Ovary (tissue), 9 donors: ENCODE results near the gene CNGA4. TPM values are rescaled to one million over a fixed set of nuclear protein-coding genes. Genes with fewer than 3 reads are reported as not detected.
"Not testable (repeated sequence)": the region's sequence is repeated elsewhere in the genome, so short reads cannot be mapped to it uniquely, and the experiment has no call there.

Experiments used
- DNase-seq, 5 donors: peaks; one replicate each; pipeline ENCODE4 v3.0.0-alpha.2; 2019 to 2020
- H3K27ac ChIP-seq, 2 donors: fragments of 200-600 bp; one replicate each; pipeline versions ENCODE4 v1.5.1 to v1.8.0; 2019 to 2022
- H3K27me3 ChIP-seq: fragments of 200-600 bp; one replicate; pipeline ENCODE4 v1.8.0; 2022
- H3K36me3 ChIP-seq: fragments of 200-600 bp; sonication (generic); one replicate; pipeline ENCODE4 v1.5.1; 2019
- H3K4me1 ChIP-seq: one replicate; pipeline ENCODE4 v1.8.1; 2013; ENCODE audit warnings: mild to moderate bottlenecking, moderate library complexity; ENCODE audit not compliant: insufficient read depth
- H3K4me3 ChIP-seq: fragments of 200-600 bp; sonication (generic); one replicate; pipeline ENCODE4 v1.5.1; 2017
- H3K9me3 ChIP-seq, 2 donors: fragments of 200-600 bp in 1 of 2; sonication (generic) in 1 of 2; one replicate each; pipeline versions ENCODE4 v1.5.1 to v1.8.1; 2013 to 2019; ENCODE audit warnings: mild to moderate bottlenecking in 1 of 2, moderate library complexity in 1 of 2
- EP300 ChIP-seq: sonication (generic); formaldehyde crosslinking; IDR thresholded peaks from one replicate; pipeline ENCODE4 v1.6.1; 2017; ENCODE audit warnings: antibody characterized with exemption
- POLR2A ChIP-seq: fragments of 450-650 bp; IDR thresholded peaks from one replicate; pipeline ENCODE4 v1.6.1; 2017; ENCODE audit warnings: antibody characterized with exemption, mild to moderate bottlenecking, moderate library complexity
- WGBS, 3 donors: extraction: QIAGEN DNeasy Blood & Tissue Kit in 1 of 3; methylation state at CpG; one replicate each; pipeline versions ENCODE4 v1.1.5 to v1.1.7; 2013 to 2017; 5-methylcytosine and 5-hydroxymethylcytosine counted together
- intact Hi-C, 4 donors: fragments of 100-400 bp; cut with DNase I; formaldehyde crosslinking; loops; one replicate each; pipeline versions ENCODE4 v1.11.0 to v1.15.1; 2022 to 2023
- polyA plus RNA-seq, 2 donors: library from polyadenylated mRNA; stranded (reverse); fragments of 200-250 nt in 1 of 2; fragments of 350-450 nt in 1 of 2; fragmentation: Illumina TruSeq in 1 of 2; extraction: RNeasy Lipid Tissue Mini Kit (QIAGEN cat#74804) in 1 of 2; gene quantifications; one replicate each; pipeline ENCODE4 v1.2.3, GENCODE V29; 2013 to 2014
- total RNA-seq, 7 donors: library from RNA; depleted of rRNA in 2 of 7; stranded (reverse); fragments of >200 nt in 2 of 7; fragmentation: NEBNext Ultra II Directional in 3 of 7; extraction: Animal tissue kit (Norgen Biotek cat#: 25700) in 3 of 7; gene quantifications; one replicate each; pipeline versions ENCODE4 v1.1.0 to v1.2.4, GENCODE V29; 2016 to 2023
- TF ChIP-seq, protein P1 (sequence below), 3 donors: fragments of 450-650 bp in 2 of 3; fragments of 200-600 bp in 1 of 3; IDR thresholded peaks; one replicate each; pipeline versions ENCODE4 v1.5.1 to v1.8.0; 2016 to 2022; ENCODE audit warnings: antibody characterized with exemption in 3 of 3, mild to moderate bottlenecking in 1 of 3
- donor health status: DM: no; HTN: no; CAD: no; lungs with moderate emphysema.
- donor health status: DM: no; HTN: no; CAD: no.
- donor health status: Bipolar disorder and iron deficiency.
- donor health status: DM: yes; HTN: yes; CAD: no.
- donor health status: DM: no; HTN: no; CAD: no.
- donor health status: DM: yes; HTN: yes; CAD: no.

Gene CNGA4
- total and polyA plus RNA-seq, 9 donors = 0.10 to 2.9 (median 0.38) TPM

DNA sequence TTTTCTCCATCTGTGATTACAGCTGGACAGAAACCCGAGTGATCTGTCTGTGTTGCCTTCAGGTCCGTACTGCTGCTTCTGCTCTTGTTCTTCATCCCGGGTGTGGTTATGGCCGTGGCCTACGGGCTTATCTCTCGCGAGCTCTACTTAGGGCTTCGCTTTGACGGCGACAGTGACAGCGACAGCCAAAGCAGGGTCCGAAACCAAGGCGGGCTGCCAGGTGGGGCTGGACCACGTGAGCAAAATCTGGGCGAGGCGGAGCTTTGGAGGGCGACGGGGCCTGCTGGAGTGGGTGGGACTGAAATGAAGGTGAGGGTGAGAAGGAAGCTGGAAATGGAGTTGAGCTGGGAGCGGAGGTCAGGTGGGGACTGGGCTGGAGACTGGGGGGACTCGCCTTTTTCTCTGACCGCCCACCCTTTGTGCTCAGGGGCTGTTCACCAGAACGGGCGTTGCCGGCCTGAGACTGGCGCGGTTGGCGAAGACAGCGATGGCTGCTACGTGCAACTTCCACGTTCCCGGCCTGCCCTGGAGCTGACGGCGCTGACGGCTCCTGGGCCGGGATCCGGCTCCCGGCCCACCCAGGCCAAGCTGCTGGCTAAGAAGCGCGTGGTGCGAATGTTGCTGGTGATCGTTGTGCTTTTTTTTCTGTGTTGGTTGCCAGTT lies 31.8 kb downstream of the CNGA4 start:
- Histone ChIP-seq H3K9me3 (no peaks in the 10 kb centered on the region), H3K27ac (no peak overlapping the region), H3K4me3 (no peak overlapping the region), H3K27me3 (no peaks in the 10 kb centered on the region), H3K4me1 (peaks cover 2% of the 10 kb centered on the region), H3K36me3 (no peaks in the 10 kb centered on the region)
- intact Hi-C loops = no loop called here
- 82 to 91% (median 86%) methylated on average over 41 of the region's 41 CpGs for WGBS, 3 donors
- TF ChIP-seq, protein P1, sequence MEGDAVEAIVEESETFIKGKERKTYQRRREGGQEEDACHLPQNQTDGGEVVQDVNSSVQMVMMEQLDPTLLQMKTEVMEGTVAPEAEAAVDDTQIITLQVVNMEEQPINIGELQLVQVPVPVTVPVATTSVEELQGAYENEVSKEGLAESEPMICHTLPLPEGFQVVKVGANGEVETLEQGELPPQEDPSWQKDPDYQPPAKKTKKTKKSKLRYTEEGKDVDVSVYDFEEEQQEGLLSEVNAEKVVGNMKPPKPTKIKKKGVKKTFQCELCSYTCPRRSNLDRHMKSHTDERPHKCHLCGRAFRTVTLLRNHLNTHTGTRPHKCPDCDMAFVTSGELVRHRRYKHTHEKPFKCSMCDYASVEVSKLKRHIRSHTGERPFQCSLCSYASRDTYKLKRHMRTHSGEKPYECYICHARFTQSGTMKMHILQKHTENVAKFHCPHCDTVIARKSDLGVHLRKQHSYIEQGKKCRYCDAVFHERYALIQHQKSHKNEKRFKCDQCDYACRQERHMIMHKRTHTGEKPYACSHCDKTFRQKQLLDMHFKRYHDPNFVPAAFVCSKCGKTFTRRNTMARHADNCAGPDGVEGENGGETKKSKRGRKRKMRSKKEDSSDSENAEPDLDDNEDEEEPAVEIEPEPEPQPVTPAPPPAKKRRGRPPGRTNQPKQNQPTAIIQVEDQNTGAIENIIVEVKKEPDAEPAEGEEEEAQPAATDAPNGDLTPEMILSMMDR (IDR thresholded peaks at IDR 0.05) = no peak
- TF ChIP-seq POLR2A (no peak), EP300 (no peak)
- no peak for DNase-seq

DNA sequence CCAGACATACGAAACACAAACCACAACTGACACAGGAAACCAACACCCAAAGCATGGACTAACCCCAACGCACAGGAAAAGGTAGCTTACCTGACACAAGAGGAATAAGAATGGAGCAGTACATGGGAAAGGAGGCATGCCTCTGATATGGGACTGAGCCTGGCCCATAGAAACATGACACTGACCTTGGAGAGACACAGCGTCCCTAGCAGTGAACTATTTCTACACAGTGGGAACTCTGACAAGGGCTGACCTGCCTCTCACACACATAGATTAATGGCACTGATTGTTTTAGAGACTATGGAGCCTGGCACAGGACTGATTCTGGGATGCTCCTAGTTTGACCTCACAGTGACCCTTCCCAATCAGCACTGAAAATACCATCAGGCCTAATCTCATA lies 32.7 kb downstream of the CNGA4 start:
- Histone ChIP-seq H3K27me3 (no peaks in the 10 kb centered on the region), H3K9me3 (no peaks in the 10 kb centered on the region), H3K27ac (no peak overlapping the region), H3K36me3 (no peaks in the 10 kb centered on the region), H3K4me1 (peaks cover 2% of the 10 kb centered on the region), H3K4me3 (no peak overlapping the region)
- 59 to 60% (median 60%) methylated on average over 3 of the region's 3 CpGs for WGBS, 3 donors
- intact Hi-C loops = no loop called here
- no peak for TF ChIP-seq EP300
- TF ChIP-seq, protein P1 (IDR thresholded peaks at IDR 0.05) = no peak
- no peak for TF ChIP-seq POLR2A
- DNase-seq = no peak

DNA sequence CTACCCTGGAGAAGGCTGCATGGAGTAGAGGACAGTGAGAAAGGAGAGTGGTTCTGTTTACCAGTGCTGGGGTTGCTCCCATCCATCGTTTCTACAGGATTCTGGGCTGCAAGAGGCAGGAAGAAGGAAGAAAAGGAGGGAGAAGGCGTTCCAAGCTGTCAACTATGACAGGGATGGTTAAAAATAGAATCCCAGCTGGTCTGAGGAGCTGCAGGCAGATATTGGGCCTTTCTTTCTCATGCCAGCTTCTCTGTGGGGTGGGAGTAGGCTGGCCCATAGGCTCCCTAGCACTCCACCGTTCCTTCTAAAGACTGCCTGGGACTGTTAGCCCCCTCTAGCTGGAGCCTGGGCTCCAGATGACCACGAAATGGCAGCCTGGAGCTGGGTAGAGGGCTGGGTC lies 34.3 kb downstream of the CNGA4 start:
- no peak overlapping the region for H3K4me3 ChIP-seq
- no peak for DNase-seq
- TF ChIP-seq EP300 (no peak), POLR2A (no peak)
- TF ChIP-seq, protein P1 (IDR thresholded peaks at IDR 0.05) = no peak
- peaks cover 2% of the 10 kb centered on the region for H3K4me1 ChIP-seq
- 41 to 45% (median 41%) methylated on average over 4 of the region's 4 CpGs for WGBS, 3 donors
- intact Hi-C loops = no loop called here
- no peaks in the 10 kb centered on the region for H3K36me3 ChIP-seq
- no peak overlapping the region for H3K27ac ChIP-seq
- no peaks in the 10 kb centered on the region for H3K9me3 ChIP-seq
- no peaks in the 10 kb centered on the region for H3K27me3 ChIP-seq

GRCh38 chr11:6280809-6281208 lies 41.9 kb downstream of the CNGA4 start:
- H3K36me3 ChIP-seq, H3K4me1 ChIP-seq, intact Hi-C loops, H3K4me3 ChIP-seq, H3K9me3 ChIP-seq, H3K27ac ChIP-seq, DNase-seq, H3K27me3 ChIP-seq: not testable (repeated sequence)
- WGBS, 3 donors = 41 to 50% (median 49%) methylated on average over 7 of the region's 7 CpGs

DNA sequence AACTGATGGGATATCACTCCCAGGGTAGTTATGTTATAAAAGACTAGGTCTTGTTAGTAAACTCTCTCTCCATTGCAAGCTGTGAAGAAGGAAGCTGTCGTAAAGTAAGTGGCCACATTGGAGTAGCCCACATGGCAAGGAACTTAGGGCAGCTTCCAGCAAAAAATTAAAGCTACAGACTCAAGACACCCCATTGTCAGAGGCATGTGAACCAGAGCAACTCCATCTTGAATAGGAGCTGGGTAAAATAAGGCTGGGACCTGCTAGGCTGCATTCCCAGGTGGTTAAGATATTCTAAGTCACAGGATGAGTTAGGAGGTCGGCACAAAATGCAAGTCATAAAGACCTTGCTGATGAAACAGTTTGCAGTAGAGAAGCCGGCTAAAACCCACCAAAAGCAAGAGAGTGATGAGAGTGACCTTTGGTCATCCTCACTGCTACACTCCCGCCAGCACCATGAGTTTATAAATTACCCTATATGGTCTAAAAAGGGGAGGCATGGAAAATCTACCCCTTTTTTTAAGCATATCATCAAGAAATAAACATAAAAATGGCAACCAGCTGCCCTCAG lies 44.6 kb downstream of the CNGA4 start:
- no peaks in the 10 kb centered on the region for H3K27me3 ChIP-seq
- H3K4me1 ChIP-seq = no peaks in the 10 kb centered on the region
- H3K4me3 ChIP-seq = no peak overlapping the region
- no peaks in the 10 kb centered on the region for H3K9me3 ChIP-seq
- no peak for DNase-seq
- WGBS, 3 donors = 76 to 79% (median 76%) methylated on average over 4 of the region's 4 CpGs
- no peaks in the 10 kb centered on the region for H3K36me3 ChIP-seq
- H3K27ac ChIP-seq = no peak overlapping the region
- TF ChIP-seq, protein P1 (IDR thresholded peaks at IDR 0.05) = no peak
- TF ChIP-seq EP300 (no peak), POLR2A (no peak)
- intact Hi-C loops = no loop called here
